ENCODE data around the gene CFAP161. TPM values are rescaled to one million over a fixed set of nuclear protein-coding genes. Genes with fewer than 3 reads are reported as not detected.

Gene CFAP161
- total and polyA plus RNA-seq, 9 of the 15 experiments (the other 6 are each of a cell fraction or from before 2014, with no cell fraction given) = 25.8 to 83.3 (median 75.6) TPM

GRCh38 chr15:81093961-81094360 is 40.1 kb upstream of the CFAP161 start:
- CTCF ChIA-PET (ENCODE audit: low intra/inter-chr PET ratio) = no interaction called here
- Histone ChIP-seq H3K36me3 (ENCODE audit: control insufficient read depth, insufficient read depth, low read length) (no peaks in the 10 kb centered on the region), H3K9ac (ENCODE audit: insufficient read depth in 1 of 2, low read depth in 2 of 2, low read length in 2 of 2) (no peak overlapping the region), H3K4me2 (ENCODE audit: insufficient read depth, low read length) (no peak overlapping the region), H2AFZ (ENCODE audit: low read depth, low read length) (no peak overlapping the region), H4K20me1 (replicated peaks; ENCODE audit: control insufficient read depth, insufficient read depth, low read length) (no peaks in the 10 kb centered on the region), H3K4me3 (no peak overlapping the region), H3K9me3 (replicated peaks; ENCODE audit: control insufficient read depth, insufficient read depth, low read depth, low read length) (no peaks in the 10 kb centered on the region), H3K9me1 (ENCODE audit: control insufficient read depth, insufficient read depth, low read length) (no peaks in the 10 kb centered on the region), H3K27me3 (ENCODE audit: control insufficient read depth in 2 of 2, insufficient read depth in 2 of 2, low read length in 2 of 2) (no peaks in the 10 kb centered on the region), H3K27ac (ENCODE audit: extremely low read depth, low read depth, low read length) (no peak overlapping the region), H3K4me1 (replicated peaks in 1 of 2; ENCODE audit: control insufficient read depth in 2 of 2, insufficient read depth in 2 of 2, low read length in 2 of 2) (peaks cover 18 to 42% of the 10 kb centered on the region in 2 experiments; a peak in 4 of 5 replicates), H3K79me2 (ENCODE audit: control insufficient read depth, insufficient read depth, low read length) (no peaks in the 10 kb centered on the region)
- POLR2A ChIA-PET = no interaction called here
- no peak for FAIRE-seq
- intact Hi-C loops (cut with micrococcal nuclease) = no loop called here
- in situ Hi-C loops (cut with MboI) = no loop called here
- ATAC-seq = no peak
- BruUV-seq (replicated peaks) = no TSS peak
- 86% methylated on average over 5 of the region's 5 CpGs for WGBS (ENCODE audit: insufficient coverage, low coverage, missing lambda C conversion rate)
- no peak for DNase-seq (ENCODE audit: extremely low read depth in 1 of 4, low spot score in 3 of 4)
- no peak for TF ChIP-seq BMI1 (IDR thresholded peaks at IDR 0.05; ENCODE audit: low read length)
- no peak for TF ChIP-seq MAFK (IDR thresholded peaks at IDR 0.05; ENCODE audit: low read length)
- no peak for TF ChIP-seq COPS2 (conservative IDR thresholded peaks at IDR 0.05)
- TF ChIP-seq ZNF263 (CRISPR knock-in tag; IDR thresholded peaks at IDR 0.05; ENCODE audit: borderline replicate concordance) = no peak
- TF ChIP-seq ZBTB9 (CRISPR knock-in tag; IDR thresholded peaks at IDR 0.05) = no peak
- no peak for TF ChIP-seq TAF1 (IDR thresholded peaks at IDR 0.05; ENCODE audit: control insufficient read depth, extremely low read depth, insufficient read depth, low read length, severe bottlenecking)
- TF ChIP-seq ZNF165 (CRISPR knock-in tag; IDR thresholded peaks at IDR 0.05; ENCODE audit: borderline replicate concordance) = no peak
- no peak for TF ChIP-seq ZNF280A (IDR thresholded peaks at IDR 0.05; ENCODE audit: low read depth, partially characterized antibody)
- TF ChIP-seq RBBP5 (IDR thresholded peaks at IDR 0.05; ENCODE audit: borderline replicate concordance, insufficient read depth, low read length, poor library complexity, severe bottlenecking) = no peak
- TF ChIP-seq, protein P1, sequence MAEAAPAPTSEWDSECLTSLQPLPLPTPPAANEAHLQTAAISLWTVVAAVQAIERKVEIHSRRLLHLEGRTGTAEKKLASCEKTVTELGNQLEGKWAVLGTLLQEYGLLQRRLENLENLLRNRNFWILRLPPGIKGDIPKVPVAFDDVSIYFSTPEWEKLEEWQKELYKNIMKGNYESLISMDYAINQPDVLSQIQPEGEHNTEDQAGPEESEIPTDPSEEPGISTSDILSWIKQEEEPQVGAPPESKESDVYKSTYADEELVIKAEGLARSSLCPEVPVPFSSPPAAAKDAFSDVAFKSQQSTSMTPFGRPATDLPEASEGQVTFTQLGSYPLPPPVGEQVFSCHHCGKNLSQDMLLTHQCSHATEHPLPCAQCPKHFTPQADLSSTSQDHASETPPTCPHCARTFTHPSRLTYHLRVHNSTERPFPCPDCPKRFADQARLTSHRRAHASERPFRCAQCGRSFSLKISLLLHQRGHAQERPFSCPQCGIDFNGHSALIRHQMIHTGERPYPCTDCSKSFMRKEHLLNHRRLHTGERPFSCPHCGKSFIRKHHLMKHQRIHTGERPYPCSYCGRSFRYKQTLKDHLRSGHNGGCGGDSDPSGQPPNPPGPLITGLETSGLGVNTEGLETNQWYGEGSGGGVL (CRISPR knock-in tag; IDR thresholded peaks at IDR 0.05) = no peak
- no peak for TF ChIP-seq PTRF (tag; IDR thresholded peaks at IDR 0.05)
- no peak for TF ChIP-seq RNF2 (IDR thresholded peaks at IDR 0.05)
- no peak for TF ChIP-seq ELF1 (tag; IDR thresholded peaks at IDR 0.05)
- TF ChIP-seq KDM2B (CRISPR knock-in tag; IDR thresholded peaks at IDR 0.05) = no peak
- TF ChIP-seq HIVEP1 (CRISPR knock-in tag; IDR thresholded peaks at IDR 0.05) = no peak
- no peak for TF ChIP-seq FOSL1 (tag; conservative IDR thresholded peaks at IDR 0.05)
